SW480 (cell line): ENCODE data around the gene SEC14L2.
"Not testable (repeated sequence)": the region's sequence is repeated elsewhere in the genome, so short reads cannot be mapped to it uniquely, and the experiment has no call there.

Source experiments
- DNase-seq: peaks from one replicate; pipeline ENCODE4 v3.0.0-alpha.2; 2016; ENCODE audit warnings: low spot score

The SEC14L2 gene

DNA sequence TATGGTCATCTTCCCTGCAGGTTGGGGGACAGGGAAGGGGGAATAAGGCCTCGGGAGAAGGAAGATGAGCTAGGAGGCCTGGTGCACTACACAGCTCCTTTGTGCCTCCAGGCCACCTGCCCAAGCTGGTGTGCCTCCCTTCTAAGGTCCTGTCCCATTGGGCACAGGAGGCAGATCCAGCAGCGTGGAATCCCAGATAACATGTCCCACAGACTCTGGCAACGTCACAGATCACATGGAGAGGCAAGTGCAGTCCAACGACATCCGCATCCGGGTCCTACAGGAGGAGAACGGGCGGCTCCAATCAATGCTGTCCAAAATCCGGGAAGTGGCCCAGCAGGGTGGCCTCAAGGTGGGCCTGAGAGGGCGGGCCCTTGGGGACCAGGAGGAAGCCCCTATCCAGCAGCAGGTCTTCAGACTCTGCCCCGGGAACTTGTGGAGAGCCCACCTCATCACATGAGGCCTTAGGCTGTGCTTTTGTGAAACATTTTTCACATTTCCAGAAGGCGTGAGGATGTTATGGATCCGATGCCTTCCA is 21.4 kb upstream of the SEC14L2 start:
- no peak for DNase-seq

DNA sequence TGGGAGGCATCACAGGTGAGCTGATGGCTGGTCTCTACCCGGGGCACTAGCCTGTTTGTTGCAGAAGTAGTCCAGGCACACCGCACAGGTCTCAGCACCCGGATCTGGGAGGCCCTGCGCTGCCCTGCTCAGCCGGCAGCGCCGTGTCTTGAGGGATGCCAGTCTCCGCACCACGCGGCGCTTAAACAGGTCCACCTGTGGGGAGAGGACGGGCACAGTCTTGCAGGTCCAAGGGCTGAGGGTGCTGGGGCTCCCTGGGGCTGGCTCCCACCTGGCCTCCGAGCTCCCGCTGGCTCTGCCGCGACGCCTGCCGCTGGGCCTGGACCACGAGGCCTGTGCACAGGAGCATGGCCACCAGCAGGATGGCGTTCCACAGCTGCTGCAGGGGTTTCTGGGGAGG is 16.8 kb upstream of the SEC14L2 start:
- no peak for DNase-seq

DNA sequence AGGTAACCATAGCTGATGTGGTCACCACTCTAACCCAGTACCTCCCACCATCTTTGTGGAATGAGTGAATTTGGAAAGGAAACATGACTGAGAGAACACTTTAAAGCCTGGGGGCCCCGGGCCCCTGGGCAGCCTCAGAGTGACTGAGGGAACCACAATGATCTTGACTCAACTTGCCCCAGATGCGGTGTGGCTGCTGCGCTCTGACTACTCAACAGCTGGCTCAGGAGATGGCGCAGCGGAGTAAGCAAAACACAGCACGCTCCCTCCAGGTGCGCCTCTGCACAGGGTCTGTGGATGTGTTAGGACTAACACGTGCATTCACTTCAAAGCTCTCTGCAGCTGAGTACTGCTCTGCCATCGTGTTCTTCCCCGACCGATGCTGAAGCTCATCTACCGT is 15.6 kb upstream of the SEC14L2 start:
- no peak for DNase-seq

DNA sequence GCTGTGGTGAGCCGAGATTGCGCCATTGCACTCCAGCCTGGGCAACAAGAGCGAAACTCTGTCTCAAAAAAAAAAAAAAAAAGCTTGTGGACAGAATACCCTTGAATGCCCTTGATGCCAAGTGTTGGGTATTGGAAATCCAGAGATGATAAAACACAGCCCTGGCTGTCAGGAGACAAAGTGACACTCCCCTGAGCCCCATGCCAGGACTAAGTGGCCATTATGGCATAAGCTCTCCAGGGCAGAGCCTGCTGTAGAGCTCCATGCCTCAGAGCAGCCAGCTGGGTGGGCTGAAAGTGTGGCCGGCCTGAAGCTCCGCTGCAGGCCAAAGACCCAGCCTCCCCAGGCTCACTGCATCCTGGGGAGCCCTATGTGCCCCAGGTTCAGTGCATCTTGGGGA is 14.5 kb upstream of the SEC14L2 start:
- no peak for DNase-seq

DNA sequence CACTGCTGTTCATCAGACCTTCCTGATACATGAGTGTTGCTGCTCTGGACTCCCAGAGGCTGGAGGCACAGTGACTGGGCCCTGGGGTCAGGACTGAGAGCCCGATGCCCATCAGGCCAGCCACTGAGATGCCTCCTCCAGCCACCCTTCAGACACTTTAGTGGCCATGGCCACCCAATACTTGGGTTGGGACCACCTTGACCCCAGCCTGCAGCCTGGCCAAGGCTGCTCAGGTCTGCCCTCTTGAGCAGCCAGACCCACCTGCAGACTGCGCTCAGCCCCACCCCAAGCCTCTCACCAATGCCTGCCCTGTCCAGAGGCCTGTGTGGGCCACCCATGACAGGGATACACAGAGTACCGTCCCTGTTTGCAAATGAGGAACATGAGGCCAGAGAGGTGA is 13.8 kb upstream of the SEC14L2 start:
- no peak for DNase-seq

DNA sequence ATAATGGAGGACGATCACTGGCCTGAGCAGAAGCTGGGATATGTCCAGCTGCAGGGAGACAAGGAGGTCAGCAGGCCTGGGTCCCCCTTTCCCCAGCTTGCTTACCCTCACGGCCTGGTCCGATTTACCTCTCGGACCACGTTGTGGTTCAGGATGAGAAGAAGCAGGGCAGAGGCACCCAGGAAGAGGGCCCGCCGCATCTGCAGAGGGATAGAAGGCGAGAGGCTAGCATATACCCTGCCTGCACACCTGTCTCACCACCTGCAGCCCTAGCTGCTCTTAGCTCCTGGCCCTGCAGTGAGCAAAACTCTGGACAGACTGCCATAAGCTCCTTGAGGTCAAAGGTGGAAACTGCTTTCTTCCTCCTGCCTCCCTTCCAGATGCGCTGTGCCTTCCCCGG is 10.9 kb upstream of the SEC14L2 start:
- no peak for DNase-seq

DNA sequence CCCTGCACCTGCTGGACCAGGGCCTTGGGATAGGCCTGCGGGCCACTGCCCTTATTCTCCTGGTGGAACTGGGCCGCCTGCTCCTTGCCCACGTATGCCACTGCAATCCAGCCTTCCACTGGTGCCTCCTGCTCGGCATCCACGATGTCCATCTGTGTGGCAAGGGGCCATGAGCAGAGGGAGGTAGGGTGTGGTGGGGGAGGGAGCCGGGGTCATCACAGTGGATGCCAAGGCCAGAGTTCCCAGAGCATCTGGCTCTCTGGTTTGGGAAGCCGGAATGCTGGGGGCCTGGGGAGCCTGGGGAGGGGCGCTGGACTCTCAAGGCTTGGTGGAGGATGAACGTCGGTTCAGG is 10.2 kb upstream of the SEC14L2 start:
- DNase-seq: no peak

DNA sequence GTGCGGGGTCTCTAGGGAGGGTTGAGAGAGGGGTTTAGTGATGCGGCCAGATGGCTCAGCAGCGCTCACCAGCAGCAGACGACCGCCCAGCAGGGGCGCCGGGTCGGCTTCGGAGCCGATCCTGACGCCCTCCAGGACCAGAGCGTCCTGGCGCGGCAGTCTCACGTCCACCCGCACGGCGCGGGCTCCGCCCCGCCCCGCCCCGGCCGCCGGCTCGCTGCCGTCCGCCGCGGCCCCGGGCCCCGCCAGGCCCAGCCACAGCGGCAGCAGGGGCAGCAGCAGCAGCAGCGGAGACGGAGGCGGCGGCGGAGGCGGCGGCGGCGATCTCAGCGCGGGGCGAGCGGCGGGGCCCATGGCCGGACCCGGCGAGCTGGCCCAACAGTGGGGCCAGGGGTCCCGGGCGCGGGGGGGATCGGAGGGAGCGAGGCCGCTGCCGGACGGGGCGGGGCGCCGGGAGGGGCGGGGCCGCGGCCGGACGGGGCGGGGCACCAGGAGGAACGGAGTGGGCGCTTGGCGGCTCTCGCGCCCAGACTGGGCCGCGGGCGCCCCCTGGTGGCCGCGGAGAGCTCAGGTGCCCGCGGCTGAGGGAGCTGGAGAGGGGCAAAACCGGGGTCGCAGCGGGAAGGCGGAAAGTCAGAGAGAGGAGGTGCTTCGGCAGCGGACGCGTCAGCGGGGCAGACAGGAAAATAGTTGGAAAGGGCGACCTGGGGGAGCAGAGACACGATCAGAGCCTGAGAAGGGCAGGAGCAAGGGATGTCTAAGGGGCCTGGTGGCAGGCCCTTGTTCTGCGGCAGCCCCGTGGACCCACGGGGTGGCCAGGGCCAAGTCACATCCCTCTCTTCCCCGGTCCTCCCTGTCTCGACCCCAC is 9.6 kb upstream of the SEC14L2 start, which contains the start of gene RNF215:
Gene RNF215, minus strand, starts transcription at position 452 of the 868 bp plus-strand sequence. Its CDS starts 98 bp downstream, at position 354.
- DNase-seq: peak; percentile 62

DNA sequence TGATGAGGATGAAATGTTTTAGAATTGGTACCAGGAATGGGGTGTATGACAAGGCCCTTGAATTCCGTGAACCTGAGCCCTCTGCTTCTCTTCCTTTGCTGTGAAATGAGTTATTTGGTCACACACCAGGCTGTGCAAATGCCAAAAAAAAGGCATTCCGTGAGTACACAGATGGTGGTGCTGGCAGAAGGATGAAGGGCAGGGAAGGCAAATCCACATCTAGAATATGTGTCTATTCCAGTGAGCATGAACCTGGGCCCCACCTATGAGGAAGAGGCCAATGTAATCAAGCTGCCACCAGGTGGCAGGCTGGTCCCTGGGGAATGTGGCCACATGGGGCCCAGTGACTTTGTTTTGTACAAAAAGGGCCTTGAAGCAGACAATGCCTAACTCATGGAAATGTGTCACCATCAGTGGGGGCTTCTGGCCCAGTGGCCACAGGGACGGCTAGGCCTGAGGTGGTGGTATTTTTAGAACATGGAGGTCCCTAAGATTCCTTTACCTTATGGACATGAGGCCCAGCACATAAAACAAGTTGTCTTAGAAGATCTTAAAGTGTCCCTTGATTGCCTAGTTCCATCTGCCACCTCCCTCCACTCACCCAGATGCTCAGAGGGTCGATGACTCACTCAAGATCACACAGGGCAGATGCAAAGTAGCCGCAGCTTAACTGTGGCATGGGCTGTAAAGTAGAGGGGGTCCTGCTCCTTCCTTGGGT is 5.7 kb upstream of the SEC14L2 start:
- peak; percentile 73 for DNase-seq

DNA sequence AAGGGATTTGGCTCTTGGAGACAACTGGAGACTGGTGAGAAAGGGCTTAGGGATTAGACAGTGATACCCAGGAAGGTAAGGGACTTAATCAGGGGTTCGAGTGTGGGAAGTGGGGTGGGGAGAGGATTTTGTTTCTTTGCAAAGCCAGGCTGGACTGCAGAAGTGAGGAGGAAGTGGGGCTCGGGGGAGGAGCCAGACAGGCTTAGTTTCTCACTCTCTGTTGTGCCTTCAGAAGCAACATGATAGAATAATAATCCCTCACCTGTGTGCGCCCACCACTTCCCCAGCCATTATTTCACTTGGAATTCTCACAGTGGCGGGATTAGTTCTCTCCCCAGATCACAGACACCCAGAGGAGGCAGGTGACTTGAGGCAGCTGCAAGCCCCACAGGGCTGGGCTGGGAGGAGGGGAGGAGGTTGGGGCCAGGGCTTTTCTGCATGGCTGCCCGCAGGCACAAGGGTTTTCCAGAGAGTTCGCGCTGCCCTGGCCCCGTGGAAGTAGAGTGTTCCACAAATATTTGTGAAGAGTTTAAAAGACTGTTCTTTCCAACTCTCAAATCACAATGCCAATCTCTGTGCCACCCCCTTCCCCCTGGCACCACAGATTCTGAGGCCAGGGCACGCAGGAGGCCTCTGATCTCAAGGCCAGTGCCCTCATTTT is 4.0 kb upstream of the SEC14L2 start:
- no peak for DNase-seq

DNA sequence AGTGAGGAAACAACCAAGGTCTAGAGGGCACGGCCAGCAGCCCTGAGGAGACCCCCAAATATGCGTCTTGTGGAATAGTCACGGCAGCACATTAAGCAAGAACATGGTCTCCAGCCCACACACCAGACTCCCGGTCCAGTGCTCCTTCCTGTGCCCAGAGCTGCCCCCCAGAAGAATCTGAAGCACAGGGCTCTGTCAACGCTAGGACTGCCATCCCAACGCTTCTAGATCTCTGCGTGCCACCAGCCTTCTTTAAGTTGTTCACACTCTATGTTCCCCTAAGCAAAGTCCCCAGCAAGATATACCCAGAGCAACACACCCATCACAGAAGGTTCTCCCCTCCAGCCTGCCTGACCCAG is 3.5 kb upstream of the SEC14L2 start:
- DNase-seq: no peak

DNA sequence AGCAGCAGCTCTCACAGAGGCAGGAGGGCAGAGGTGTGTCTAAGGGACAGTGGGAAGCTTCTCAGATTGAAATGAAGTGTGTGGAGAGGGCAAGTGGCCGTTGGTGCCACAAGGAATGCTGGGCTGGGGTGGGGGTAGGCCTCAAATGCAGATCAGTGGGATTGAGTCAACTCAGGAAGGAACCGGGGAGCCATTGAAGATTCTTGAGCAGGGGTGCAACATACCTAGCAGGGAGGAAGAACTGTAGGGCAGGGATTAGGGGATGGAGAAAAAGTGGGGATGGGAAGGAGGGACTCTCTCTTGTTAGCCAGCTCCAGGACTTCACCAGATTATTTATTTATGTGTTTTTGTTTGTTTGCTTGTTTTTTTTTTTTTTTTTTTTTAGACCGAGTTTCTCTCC is 2.9 kb upstream of the SEC14L2 start:
- DNase-seq: no peak

DNA sequence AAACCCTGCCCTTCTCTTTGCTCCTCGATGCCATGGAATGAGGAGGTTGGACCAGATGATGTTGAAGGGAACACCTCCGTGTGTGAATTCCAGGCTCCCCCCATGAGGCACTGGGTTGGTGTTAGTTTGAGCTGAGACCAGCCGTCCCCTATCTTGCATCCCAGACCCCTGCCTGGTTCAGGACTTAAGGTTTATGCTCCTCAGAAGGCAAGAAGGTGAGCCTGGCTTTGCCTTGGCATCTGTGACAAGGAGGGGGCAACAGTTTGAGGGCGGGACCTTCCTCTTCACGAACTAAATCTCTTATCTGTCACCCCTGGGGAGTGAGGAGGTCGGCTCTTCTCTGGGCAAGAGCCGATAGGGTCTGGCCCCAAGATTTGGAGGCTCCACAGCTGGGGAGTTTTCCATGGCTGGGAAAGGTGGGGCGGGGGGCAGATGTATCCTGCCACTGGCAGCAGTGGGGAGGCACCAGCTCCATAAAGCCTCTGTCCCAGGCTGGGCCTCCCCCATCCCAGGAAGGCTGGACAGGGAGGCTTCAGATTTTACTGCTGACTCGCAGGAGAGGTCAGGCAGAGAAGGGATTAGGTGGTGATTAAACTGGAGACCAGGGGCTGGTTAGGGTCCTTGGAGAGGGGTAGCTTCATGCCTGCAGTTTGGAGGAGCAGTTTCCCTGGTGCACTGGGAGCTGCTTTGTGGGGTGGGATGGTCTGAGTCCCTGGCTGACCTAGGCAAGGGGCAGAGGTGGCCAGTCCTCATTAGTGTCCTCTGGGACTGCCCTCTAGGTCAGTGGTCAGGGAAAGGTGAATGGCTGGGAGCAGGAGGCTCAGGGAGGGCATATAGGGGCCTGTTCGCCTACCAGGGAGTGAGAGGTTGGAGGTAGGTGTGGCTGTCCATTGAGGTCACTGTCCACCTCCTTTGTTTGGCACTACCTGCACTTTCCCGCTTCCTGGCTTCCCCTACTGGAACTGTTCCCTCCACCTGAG is 1.1 kb downstream of the SEC14L2 start:
- no peak for DNase-seq

DNA sequence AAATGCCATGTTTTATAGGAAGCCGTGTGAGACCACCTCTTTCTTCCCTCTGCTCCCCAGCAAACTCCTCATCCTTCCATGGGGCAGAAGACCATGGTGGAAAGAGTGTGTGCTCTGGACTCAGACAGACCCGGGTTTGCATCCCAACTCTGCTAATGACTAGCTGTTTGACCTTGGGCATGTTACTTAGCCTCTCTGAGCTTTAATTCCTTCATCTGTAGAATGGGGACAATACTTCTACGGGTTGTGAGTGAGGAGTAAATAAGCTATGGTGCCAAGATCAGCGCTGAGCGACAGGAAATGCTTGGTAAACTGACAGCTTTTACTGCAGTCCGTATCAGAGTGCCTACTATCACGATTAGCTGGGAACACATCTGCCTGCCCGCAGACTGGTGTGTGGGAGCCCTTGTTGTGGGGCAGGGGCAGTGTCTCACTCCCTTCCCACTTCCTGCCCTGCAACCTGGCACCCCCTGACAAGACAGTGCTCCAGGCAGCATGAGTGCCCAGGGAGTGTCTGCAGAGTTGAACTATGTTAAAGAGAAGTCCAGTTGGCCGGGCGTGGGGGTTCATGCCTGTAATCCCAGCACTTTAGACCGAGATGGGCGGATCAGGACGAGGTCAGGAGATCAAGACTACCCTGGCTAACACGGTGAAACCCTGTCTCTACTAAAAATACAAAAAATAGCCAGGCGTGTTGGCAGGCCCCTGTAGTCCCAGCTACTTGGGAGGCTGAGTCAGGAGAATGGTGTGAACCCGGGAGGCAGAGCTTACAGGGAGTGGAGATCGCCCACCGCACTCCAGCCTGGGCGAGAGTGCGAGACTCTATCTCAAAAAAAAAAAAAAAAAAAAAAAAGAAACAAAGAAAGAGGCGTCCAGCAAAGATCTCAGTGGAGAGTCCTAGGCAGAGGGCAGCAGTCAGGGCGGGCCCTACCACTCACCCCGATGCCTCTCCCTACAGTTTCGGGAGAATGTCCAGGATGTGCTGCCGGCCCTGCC is 2.2 kb downstream of the SEC14L2 start:
- no peak for DNase-seq

DNA sequence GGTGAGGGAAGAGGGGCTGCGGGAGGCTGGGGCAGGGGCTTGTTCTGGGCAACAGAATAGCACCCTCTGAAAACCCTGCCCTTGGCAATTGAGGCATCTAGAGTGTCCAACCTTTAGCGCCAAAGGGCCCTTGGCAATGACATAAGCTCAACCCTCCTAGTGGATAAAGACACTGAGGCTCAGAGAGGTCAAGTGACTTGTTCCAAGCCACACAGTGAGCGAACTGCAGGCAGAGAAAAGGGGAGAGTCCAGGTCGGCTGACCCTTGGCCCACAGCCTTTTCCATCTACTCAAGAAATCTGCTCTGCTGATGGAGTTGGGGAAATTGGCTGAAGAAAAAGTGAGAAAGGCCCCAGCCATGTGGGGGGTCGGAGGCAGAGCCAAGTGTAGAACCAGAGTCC is 2.9 kb downstream of the SEC14L2 start:
- no peak for DNase-seq

DNA sequence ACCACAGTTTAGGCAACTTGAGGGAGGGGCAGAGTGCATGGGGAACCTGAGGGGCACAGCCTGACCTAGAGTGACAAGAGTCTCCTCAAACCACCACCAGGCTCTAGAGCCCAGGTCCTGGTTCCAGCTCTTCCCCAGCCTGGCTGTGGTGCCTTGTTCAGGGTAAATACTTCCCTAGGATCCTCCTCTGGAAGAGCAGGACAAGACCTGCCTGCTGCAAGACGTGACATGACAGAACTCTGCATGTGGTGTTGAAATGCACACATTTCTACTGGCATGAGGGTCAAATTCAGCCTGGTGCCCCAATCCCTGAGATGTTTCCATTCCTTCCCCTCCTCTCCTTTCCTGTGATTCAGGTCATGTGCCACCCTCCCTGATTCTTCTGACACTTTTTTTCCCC is 3.3 kb downstream of the SEC14L2 start:
- DNase-seq: no peak

DNA sequence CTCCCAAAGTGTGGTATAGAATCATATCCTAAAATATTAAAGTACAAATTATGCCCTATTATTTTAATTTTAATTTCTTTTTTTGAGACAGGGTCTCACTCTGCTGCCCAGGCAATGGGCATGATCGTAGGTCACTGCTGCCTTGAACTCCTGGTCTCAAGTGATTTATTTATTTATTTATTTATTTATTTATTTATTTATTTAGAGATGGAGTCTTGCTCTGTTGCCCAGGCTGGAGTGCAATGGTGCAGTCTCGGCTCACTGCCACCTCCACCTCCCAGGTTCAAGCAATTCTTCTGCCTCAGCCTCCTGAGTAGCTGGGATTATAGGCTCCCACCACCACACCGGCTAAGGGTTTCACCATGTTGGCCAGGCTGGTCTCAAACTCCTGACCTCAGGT is 4.2 kb downstream of the SEC14L2 start:
- DNase-seq: not testable (repeated sequence)

DNA sequence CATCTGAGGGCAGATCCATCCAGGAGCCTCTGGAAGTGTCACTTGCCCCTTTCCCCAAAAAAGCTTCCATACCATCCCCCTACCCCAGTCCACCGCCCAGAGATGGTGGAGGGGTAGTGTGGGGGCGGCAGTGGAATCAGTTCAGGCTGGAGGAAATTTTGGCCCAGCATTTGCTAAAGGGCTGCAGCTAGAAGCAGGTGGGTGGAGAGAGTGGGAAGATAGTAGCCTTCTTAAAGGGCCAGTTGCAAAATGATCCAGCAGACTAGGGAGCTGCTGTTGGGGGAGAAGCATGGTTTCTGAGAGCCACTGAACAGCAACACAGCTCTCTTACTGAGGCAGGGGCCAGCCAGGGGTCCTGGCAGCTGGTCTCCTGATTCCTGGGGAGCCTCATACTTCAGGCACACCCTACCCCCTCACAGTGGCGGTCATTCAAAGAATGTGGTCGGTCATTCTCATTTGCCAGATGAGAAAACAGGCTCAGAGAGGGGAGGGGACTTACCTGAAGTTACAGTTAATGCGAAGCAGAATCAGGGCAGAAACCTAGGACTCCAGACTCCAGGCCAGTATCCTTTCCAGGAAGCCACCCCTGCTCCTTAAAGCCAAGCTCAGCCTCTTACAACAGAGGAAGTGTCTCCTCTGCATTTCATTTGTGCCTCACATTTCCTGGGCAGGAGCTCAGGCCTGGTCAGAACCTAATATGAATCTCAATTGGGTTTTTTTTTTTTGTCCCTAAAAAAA is 5.4 kb downstream of the SEC14L2 start:
- DNase-seq: no peak

DNA sequence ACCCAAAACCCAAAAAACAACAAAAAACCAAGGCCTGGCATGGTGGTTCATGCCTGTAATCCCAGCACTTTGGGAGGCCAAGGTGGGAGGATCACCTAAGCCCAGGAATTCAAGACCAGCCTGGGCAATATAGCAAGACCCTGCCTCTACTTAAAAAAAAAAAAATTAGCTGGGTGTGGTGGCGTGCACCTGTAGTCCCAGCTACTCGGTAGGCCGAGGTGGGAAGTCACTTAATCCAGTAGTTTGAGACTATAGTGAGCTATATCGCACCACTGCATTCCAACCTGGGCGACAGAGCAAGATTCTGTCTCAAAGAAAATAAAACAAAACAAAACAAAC is 5.9 kb downstream of the SEC14L2 start:
- not testable (repeated sequence) for DNase-seq

DNA sequence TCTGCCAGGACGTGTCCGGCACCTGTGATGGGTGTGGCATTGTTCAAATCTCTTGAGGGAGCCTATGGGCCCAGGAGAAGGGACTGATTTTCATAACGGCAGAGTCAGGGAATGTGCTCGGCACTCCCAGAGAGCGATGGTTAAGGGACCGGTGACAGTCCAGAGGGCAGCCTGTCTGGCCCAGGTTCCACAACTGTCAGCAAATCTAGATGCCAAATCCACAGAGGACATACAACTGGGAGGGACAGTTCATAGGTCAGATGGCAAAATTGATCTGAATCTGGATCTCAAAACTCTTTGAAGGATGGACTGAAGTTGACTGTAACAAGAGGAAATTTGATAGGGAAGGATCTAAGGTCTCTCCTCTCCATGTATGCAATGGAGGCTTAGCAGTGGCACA is 7.5 kb downstream of the SEC14L2 start:
- DNase-seq: no peak
